Liver (tissue), 9 donors: ENCODE results near the gene TUBB4B. TPM values are rescaled to one million over a fixed set of nuclear protein-coding genes. Genes with fewer than 3 reads are reported as not detected.

Experiments
- DNase-seq: peaks from one replicate; pipeline ENCODE4 v3.0.0-alpha.2; 2017; ENCODE audit warnings: low spot score
- H3K27ac ChIP-seq, 2 donors: one replicate each; pipeline ENCODE4 v1.7.0; 2013; ENCODE audit warnings: inconsistent platforms in 2 of 2, low read length in 2 of 2, control low read depth in 1 of 2, low read depth in 1 of 2, mild to moderate bottlenecking in 1 of 2
- H3K27me3 ChIP-seq, 4 donors: one replicate each; pipeline versions ENCODE4 v1.6.1 to v1.7.0; 2013; ENCODE audit warnings: low read length in 3 of 4, inconsistent platforms in 1 of 4, mild to moderate bottlenecking in 1 of 4, moderate library complexity in 1 of 4; ENCODE audit not compliant: control insufficient read depth in 4 of 4, insufficient read depth in 4 of 4
- H3K36me3 ChIP-seq, 4 donors: one replicate each; pipeline versions ENCODE4 v1.6.1 to v1.7.0; 2013; ENCODE audit warnings: low read length in 3 of 4, mild to moderate bottlenecking in 3 of 4, low read depth in 1 of 4, moderate library complexity in 1 of 4; ENCODE audit not compliant: control insufficient read depth in 4 of 4, insufficient read depth in 3 of 4
- H3K4me1 ChIP-seq, 4 donors: one replicate each; pipeline versions ENCODE4 v1.6.1 to v1.7.0; 2013; ENCODE audit warnings: low read length in 3 of 4, mild to moderate bottlenecking in 3 of 4, moderate library complexity in 1 of 4; ENCODE audit not compliant: control insufficient read depth in 4 of 4, insufficient read depth in 4 of 4
- H3K4me3 ChIP-seq, 3 donors: one replicate each; pipeline versions ENCODE4 v1.6.1 to v1.7.0; 2013; ENCODE audit warnings: low read length in 3 of 3, control low read depth in 1 of 3, low read depth in 1 of 3, mild to moderate bottlenecking in 1 of 3
- H3K9ac ChIP-seq, 2 donors: one replicate each; pipeline ENCODE4 v1.7.0; 2013; ENCODE audit warnings: low read length in 2 of 2, mild to moderate bottlenecking in 2 of 2, moderate library complexity in 2 of 2, control low read depth in 1 of 2, low read depth in 1 of 2
- H3K9me3 ChIP-seq, 4 donors: one replicate each; pipeline versions ENCODE4 v1.6.1 to v1.7.0; 2013; ENCODE audit warnings: low read length in 3 of 4; ENCODE audit not compliant: control insufficient read depth in 4 of 4
- EGR1 ChIP-seq, 2 donors: IDR thresholded peaks; 2 replicates each; pipeline ENCODE4 v1.6.1; 2016 to 2018; ENCODE audit warnings: antibody characterized with exemption in 2 of 2, low read depth in 2 of 2
- FOXA1 ChIP-seq: IDR thresholded peaks from 2 replicates; pipeline ENCODE4 v1.6.1; 2016; ENCODE audit warnings: antibody characterized with exemption
- FOXA2 ChIP-seq: IDR thresholded peaks from 2 replicates; pipeline ENCODE4 v1.6.1; 2016; ENCODE audit warnings: antibody characterized with exemption
- GABPA ChIP-seq, 2 donors: IDR thresholded peaks in 1 of 2; conservative IDR thresholded peaks in 1 of 2; 2 replicates each; pipeline ENCODE4 v1.6.1; 2016; ENCODE audit warnings: antibody characterized with exemption in 2 of 2, mild to moderate bottlenecking in 1 of 2, moderate library complexity in 1 of 2
- HNF4A ChIP-seq, 2 donors: conservative IDR thresholded peaks; 2 replicates each; pipeline ENCODE4 v1.6.1; 2016; ENCODE audit warnings: antibody characterized with exemption in 2 of 2, mild to moderate bottlenecking in 2 of 2
- HNF4G ChIP-seq: IDR thresholded peaks from 2 replicates; pipeline ENCODE4 v1.6.1; 2016; ENCODE audit warnings: antibody characterized with exemption
- JUND ChIP-seq, 2 donors: IDR thresholded peaks; 2 replicates each; pipeline ENCODE4 v1.6.1; 2016; ENCODE audit warnings: antibody characterized with exemption in 2 of 2
- RAD21 ChIP-seq, 2 donors: IDR thresholded peaks; 2 replicates each; pipeline ENCODE4 v1.6.1; 2016; ENCODE audit warnings: antibody characterized with exemption in 2 of 2, mild to moderate bottlenecking in 2 of 2
- RXRA ChIP-seq, 2 donors: IDR thresholded peaks; 2 replicates each; pipeline ENCODE4 v1.6.1; 2017 to 2018; ENCODE audit warnings: antibody characterized with exemption in 2 of 2, mild to moderate bottlenecking in 1 of 2
- SP1 ChIP-seq: IDR thresholded peaks from 2 replicates; pipeline ENCODE4 v1.6.1; 2018; ENCODE audit warnings: antibody characterized with exemption, mild to moderate bottlenecking
- TAF1 ChIP-seq: conservative IDR thresholded peaks from 2 replicates; pipeline ENCODE4 v1.6.1; 2016; ENCODE audit warnings: antibody characterized with exemption, mild to moderate bottlenecking
- YY1 ChIP-seq: IDR thresholded peaks from 2 replicates; pipeline ENCODE4 v1.6.1; 2016; ENCODE audit warnings: antibody characterized with exemption, mild to moderate bottlenecking
- WGBS: extraction: QIAGEN DNeasy Blood & Tissue Kit; methylation state at CpG from one replicate; pipeline ENCODE4 v1.1.7; 2013; 5-methylcytosine and 5-hydroxymethylcytosine counted together
- polyA plus RNA-seq, 2 donors: library from polyadenylated mRNA; stranded (reverse) in 1 of 2; unstranded in 1 of 2; fragments of 200-250 nt in 1 of 2; fragments of >200 nt in 1 of 2; fragmentation: Nextera tagmentation in 1 of 2; extraction: Ambion mirVana in 1 of 2; gene quantifications; one replicate each; pipeline versions ENCODE4 v1.2.1 to v1.2.3, GENCODE V29; 2013 to 2015
- total RNA-seq, 2 donors: library from RNA; depleted of rRNA; stranded (reverse); fragments of >200 nt; gene quantifications; one replicate each; pipeline ENCODE4 v1.2.3, GENCODE V29; 2014
- TF ChIP-seq, protein P1 (sequence below): IDR thresholded peaks from 2 replicates; pipeline ENCODE4 v1.6.1; 2016; ENCODE audit warnings: antibody characterized with exemption, mild to moderate bottlenecking
- TF ChIP-seq, protein P2 (sequence below): IDR thresholded peaks from 2 replicates; pipeline ENCODE4 v1.6.1; 2016; ENCODE audit warnings: antibody characterized with exemption
- TF ChIP-seq, protein P3 (sequence below): fragments of 150-350 bp; IDR thresholded peaks from 2 replicates; pipeline ENCODE4 v1.5.1; 2017; ENCODE audit warnings: improper control_type of control experiment, low read depth, low read length; ENCODE audit not compliant: missing input control
- TF ChIP-seq, protein P4 (sequence below): IDR thresholded peaks from 2 replicates; pipeline ENCODE4 v1.6.1; 2016; ENCODE audit warnings: antibody characterized with exemption
- TF ChIP-seq, protein P5 (sequence below): IDR thresholded peaks from 2 replicates; pipeline ENCODE4 v1.6.1; 2016; ENCODE audit warnings: antibody characterized with exemption
- donor health status: healthy.
- donor health status: healthy.
- donor health status: healthy.
- donor health status: healthy.
- donor health status: healthy.

TUBB4B gene
- total and polyA plus RNA-seq, 4 donors = 173 to 199 (median 185) TPM

DNA sequence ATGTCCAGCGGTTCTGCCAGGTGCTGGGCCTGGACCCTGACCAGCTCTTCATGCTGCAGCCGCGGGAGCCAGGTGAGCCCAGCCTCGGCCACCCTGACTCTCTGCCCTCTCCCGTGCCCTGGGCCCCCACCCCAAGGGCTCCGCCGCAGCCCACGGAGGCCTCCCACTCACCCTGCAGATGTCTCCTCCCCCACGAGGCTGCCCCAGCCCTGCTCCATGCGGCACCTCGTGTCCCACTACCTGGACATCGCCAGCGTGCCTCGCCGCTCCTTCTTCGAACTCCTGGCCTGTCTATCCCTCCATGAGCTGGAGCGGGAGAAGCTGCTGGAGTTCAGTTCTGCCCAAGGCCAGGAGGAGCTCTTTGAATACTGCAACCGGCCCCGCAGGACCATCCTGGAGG lies 26.5 kb upstream of the TUBB4B start:
- no peak overlapping the region for H3K4me3 ChIP-seq
- H3K27me3 ChIP-seq = no peaks in the 10 kb centered on the region
- H3K9ac ChIP-seq = no peak overlapping the region
- 95% methylated on average over 19 of the region's 19 CpGs for WGBS
- no peaks in the 10 kb centered on the region for H3K9me3 ChIP-seq
- DNase-seq = no peak
- H3K36me3 ChIP-seq = peaks cover 0 to 5% (median under 1%) of the 10 kb centered on the region in 4 donors
- peaks cover 0 to 12% (median 4%) of the 10 kb centered on the region in 4 donors for H3K4me1 ChIP-seq
- no peak overlapping the region for H3K27ac ChIP-seq
- TF ChIP-seq YY1 (no peak), FOXA1 (no peak), EGR1 (IDR thresholded peaks at IDR 0.05; ENCODE audit: low read depth in 2 of 2) (no peak), RAD21 (IDR thresholded peaks at IDR 0.05) (no peak), GABPA (IDR thresholded peaks at IDR 0.05 in 1 of 2, conservative IDR thresholded peaks at IDR 0.05 in 1 of 2) (no peak), HNF4G (no peak), FOXA2 (no peak), HNF4A (conservative IDR thresholded peaks at IDR 0.05) (no peak), SP1 (no peak), TAF1 (no peak), JUND (IDR thresholded peaks at IDR 0.05) (no peak), RXRA (IDR thresholded peaks at IDR 0.05) (no peak)
- TF ChIP-seq, protein P1, sequence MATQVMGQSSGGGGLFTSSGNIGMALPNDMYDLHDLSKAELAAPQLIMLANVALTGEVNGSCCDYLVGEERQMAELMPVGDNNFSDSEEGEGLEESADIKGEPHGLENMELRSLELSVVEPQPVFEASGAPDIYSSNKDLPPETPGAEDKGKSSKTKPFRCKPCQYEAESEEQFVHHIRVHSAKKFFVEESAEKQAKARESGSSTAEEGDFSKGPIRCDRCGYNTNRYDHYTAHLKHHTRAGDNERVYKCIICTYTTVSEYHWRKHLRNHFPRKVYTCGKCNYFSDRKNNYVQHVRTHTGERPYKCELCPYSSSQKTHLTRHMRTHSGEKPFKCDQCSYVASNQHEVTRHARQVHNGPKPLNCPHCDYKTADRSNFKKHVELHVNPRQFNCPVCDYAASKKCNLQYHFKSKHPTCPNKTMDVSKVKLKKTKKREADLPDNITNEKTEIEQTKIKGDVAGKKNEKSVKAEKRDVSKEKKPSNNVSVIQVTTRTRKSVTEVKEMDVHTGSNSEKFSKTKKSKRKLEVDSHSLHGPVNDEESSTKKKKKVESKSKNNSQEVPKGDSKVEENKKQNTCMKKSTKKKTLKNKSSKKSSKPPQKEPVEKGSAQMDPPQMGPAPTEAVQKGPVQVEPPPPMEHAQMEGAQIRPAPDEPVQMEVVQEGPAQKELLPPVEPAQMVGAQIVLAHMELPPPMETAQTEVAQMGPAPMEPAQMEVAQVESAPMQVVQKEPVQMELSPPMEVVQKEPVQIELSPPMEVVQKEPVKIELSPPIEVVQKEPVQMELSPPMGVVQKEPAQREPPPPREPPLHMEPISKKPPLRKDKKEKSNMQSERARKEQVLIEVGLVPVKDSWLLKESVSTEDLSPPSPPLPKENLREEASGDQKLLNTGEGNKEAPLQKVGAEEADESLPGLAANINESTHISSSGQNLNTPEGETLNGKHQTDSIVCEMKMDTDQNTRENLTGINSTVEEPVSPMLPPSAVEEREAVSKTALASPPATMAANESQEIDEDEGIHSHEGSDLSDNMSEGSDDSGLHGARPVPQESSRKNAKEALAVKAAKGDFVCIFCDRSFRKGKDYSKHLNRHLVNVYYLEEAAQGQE = no peak
- TF ChIP-seq, protein P2, sequence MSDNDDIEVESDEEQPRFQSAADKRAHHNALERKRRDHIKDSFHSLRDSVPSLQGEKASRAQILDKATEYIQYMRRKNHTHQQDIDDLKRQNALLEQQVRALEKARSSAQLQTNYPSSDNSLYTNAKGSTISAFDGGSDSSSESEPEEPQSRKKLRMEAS = no peak
- TF ChIP-seq, protein P3, sequence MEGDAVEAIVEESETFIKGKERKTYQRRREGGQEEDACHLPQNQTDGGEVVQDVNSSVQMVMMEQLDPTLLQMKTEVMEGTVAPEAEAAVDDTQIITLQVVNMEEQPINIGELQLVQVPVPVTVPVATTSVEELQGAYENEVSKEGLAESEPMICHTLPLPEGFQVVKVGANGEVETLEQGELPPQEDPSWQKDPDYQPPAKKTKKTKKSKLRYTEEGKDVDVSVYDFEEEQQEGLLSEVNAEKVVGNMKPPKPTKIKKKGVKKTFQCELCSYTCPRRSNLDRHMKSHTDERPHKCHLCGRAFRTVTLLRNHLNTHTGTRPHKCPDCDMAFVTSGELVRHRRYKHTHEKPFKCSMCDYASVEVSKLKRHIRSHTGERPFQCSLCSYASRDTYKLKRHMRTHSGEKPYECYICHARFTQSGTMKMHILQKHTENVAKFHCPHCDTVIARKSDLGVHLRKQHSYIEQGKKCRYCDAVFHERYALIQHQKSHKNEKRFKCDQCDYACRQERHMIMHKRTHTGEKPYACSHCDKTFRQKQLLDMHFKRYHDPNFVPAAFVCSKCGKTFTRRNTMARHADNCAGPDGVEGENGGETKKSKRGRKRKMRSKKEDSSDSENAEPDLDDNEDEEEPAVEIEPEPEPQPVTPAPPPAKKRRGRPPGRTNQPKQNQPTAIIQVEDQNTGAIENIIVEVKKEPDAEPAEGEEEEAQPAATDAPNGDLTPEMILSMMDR = no peak
- TF ChIP-seq, protein P4, sequence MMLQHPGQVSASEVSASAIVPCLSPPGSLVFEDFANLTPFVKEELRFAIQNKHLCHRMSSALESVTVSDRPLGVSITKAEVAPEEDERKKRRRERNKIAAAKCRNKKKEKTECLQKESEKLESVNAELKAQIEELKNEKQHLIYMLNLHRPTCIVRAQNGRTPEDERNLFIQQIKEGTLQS = no peak
- TF ChIP-seq, protein P5, sequence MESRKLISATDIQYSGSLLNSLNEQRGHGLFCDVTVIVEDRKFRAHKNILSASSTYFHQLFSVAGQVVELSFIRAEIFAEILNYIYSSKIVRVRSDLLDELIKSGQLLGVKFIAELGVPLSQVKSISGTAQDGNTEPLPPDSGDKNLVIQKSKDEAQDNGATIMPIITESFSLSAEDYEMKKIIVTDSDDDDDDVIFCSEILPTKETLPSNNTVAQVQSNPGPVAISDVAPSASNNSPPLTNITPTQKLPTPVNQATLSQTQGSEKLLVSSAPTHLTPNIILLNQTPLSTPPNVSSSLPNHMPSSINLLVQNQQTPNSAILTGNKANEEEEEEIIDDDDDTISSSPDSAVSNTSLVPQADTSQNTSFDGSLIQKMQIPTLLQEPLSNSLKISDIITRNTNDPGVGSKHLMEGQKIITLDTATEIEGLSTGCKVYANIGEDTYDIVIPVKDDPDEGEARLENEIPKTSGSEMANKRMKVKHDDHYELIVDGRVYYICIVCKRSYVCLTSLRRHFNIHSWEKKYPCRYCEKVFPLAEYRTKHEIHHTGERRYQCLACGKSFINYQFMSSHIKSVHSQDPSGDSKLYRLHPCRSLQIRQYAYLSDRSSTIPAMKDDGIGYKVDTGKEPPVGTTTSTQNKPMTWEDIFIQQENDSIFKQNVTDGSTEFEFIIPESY = no peak
